EH (cell line): ENCODE results near the gene COPE.
"Not testable (repeated sequence)": the region's sequence is repeated elsewhere in the genome, so short reads cannot be mapped to it uniquely, and the experiment has no call there.

Experiments used
- DNase-seq: peaks from one replicate; pipeline ENCODE4 v3.0.0-alpha.2; 2015; ENCODE audit warnings: low read depth

The COPE gene

DNA sequence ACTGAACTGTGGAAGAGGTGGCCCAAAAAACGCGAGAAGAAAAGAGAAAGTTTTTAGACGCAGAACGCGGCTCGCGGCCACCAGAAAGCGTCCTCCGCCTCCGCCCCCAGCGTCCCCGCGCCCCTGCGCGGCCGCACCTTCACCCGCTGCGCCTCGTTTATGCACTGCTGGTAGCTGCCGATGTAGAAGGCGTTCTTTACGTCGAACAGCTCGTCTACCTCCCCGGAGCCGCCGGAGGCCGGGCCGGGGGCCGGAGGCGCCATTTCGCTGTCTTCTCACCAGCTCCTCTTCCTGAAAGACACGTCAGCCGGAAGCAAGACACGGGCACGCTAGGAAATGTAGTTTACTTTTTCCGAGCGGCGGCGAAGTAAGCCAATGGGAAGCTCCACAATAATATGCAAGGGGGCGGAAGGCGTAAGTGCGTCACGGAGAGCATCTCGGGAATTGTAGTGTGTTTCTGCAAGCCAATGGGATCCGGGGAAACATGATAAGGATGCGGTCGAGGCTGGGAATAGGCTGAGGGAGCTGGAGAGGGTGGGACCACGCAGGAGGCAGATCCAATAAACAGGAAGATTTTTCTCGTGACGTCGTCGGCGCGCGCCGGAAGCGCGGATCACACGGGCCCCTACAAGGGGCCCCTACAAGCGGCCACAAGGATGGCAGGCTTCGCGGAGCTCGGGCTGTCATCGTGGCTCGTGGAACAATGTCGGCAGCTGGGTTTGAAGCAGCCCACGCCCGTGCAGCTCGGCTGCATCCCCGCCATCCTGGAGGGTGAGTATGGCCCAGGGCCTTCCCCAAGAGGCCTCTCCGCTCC lies at the start of gene COPE, which contains the start of gene DDX49:
TSS of gene COPE (minus strand) at position 302 of the 814 bp plus-strand sequence. CDS start at position 263, 39 bp downstream.
TSS of gene DDX49 (plus strand) at position 630 of the 814 bp plus-strand sequence. CDS start at position 657, 27 bp downstream.
- peak; percentile 100 for DNase-seq

DNA sequence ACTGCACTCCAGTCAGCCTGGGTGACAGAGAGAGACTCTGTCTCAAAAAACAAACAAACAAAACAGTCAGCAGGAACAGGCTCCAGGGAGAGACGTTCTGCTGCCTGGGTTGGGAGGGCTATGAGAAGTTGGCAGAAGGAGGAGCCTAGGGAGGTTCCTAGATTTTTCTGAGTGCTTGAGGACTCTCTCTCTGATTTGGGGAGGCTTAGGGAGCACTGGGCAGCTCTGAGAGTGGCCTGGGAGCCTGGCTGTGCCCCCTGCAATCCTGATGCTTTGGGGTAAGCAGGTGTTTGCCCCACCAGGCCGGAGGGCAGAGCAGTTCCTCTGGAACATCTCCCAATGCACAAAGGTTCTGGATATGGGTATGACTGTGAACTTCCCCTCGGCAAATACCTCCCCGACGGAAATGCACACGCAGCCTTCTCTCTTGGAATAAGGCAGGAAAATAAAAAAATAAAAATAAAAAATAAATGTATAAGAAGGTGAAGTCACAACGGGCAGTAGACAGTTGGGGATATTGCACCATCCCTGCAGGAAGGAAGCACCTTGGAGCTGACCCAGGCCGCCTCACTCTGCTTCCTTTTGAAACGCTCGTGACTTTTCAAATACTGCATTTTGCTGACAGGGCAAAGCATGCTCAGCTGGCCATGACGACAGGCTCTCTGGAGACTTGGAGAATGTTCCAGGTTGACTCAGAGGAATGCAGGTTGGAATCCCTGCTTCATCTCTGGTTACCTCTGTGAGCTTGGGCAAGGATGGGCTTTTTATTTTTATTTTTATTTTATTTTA lies 48.4 kb upstream of the COPE start:
- peak; percentile 34 for DNase-seq

DNA sequence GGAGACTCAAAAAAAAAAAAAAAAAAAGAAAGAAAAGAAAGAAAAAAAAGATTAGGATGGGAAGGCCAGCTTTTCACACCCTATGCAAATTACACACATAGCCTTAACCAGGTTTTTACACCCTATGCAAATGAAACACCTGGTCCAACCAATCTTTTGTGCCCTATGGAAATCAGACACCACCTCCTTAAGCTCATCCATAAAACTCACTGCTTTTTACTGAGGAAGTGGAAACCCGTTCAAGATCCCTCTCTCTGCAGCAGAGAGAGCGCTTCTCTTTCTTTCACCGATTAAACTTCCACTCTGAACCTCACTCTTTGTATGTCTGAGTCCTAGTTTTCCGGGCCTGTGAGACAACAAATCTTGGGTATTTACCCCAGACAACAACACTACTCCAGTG lies 47.1 kb upstream of the COPE start:
- no peak for DNase-seq

DNA sequence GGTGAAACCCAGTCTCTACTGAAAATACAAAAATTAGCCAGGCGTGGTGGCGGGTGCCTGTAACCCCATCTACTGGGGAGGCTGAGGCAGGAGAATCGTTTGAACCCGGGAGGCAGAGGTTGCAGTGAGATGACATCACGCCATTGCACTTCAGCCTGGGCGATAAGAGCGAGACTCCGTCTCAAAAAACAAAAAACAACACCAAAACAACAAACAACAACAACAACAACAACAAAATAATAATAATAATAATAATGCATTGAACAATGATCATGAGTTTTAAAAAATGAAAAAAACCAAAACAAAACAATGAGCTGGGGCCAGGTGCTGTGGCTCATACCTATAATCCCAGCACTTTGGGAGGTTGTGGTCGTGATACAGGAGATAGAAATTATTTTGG lies 44.9 kb upstream of the COPE start:
- DNase-seq = no peak

DNA sequence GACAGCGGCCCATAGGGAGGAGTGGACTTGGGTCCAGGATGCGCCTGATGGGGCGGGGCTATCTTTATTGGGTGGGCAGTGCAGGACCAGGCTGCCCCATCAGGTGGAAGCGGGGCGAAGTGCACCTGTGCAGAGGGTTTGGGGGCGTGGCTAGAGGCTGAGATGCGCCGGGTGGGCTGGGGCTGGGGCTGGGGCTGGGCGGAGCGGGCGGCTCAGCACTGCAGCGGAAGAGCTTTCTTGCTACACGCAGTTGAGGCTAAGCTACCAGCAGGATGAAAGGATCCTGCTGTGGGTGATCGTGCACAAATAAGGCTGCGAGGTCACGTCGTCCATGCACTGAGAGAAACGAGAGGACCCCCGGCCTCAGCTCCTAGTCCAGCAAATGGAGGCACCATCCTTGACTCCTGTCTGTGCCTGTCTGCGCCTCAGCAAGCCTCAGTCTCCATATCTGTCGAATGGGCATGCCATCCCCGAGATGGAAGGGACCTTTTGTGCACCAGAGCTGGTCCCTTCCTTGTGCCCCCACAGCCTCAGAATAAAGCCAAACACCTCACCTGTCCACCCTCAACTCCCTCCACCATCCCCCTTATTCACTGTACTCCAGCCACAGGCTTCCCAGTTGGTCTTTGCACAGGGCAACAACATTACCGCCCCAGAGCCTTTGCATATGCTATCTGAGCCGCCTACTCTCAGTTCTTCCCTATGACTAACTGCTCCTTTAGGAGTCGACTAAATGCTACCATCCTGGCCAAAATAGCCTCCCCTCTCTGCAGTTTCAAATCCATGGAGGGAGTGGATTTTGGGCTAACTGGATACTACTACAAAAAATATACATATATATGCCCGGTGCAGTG lies 42.8 kb upstream of the COPE start:
- DNase-seq = no peak

DNA sequence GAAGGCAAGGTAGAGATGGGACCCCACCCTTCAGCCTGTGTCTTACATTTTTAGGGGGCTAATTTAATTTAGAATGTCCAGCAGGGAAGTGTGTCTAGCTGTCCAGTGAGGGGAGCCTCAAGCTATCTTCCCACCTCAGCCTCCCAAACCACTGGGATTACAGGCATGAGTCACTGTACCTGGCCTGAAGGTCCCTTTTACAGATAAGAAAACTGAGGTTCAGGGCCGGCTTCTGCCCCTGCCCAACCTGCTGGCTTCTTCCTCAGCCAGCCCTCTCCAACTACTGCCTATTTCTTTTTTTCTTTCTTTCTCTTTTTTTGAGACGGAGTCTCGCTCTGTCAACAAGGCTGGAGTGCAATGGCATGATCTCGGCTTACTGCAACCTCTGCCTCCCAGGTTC lies 41.2 kb upstream of the COPE start:
- no peak for DNase-seq

DNA sequence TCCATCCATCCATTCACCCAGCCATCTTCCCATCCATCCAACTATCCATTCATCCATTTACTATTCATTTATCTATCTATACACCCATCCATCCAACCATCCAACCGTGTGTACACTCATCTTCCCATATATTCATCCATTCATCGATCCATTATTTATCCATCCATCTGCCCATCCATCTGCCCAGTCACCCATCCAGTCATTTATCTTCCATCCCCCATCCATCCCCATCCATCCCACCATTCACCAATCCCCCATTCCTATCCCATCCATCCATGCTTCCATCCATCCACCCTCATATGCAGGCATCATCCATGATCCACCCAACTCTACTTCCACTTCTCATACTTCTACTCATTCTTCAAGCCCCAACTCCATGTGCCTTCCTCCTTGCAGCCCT lies 35.9 kb upstream of the COPE start:
- DNase-seq = no peak

DNA sequence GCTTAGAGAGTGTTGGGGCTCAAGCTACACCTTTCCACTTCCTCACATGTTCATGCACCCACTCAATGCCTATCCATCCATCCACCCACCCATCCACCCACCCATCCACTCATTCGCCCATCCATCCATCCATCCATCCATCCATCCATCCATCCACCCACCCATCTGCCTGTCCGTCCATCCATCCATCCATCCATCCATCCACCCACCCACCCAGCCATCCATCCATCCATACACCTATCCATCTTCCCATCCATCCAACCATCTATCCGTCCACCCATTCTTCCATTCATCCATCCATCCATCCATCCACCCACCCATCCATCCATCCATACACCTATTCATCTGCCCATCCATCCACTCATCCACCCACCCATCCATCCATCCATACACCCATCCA lies 34.9 kb upstream of the COPE start:
- no peak for DNase-seq

DNA sequence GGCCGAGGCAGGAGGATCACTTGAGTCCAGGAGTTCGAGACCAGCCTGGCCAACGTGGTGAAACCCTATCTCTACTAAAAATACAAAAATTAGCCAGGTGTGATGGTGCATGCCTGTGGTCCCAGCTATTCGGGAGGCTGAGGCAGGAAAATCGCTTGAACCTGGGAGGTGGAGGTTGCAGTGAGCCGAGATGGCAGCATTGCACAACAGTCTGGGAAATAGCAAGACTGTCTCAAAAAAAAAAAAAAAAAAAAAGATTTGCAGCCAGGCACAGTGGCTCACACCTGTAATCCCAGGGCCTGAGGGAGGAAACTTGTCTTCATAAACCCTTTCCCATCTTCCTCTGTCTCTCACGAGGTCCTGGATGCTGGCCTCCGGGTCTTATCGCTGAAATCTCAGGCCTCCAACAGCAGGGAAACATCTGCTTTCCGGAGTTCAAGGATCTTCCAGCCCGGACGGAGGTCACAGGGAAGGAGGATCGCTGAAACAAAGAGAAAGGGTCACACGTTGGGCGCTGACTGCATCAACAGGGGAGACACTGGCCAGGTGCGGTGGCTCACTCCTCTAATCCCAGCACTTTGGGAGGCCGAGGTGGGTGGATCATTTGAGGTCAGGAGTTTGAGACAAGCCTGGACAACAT lies 33.3 kb upstream of the COPE start:
- DNase-seq = not testable (repeated sequence)

DNA sequence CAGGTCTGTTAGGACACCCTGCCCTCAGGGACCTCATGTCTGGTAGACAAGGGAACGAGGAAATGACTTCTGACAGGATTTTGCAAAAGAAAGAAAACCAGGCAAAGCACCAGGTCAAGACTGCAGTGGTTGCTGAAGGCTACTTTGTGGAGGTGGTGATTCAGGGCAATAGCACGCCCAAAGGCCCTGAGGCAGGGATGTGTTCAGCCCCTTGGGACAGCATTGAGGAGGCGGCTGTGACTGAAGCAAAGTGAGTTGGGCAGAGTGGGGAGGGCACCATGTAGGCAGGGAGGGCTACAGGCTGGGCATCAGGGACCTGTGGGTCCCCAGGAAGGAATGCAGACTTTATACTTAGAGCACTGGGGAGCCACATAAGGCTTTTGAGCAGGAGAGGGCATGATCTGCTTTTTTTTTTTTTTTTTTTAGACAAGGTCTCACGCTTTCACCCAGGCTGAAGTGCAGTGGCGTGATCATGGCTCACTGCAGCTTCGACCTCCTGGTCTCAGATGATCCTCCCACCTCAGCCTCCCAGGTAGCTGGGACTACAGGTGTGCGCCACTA lies 32.6 kb upstream of the COPE start:
- peak; percentile 93 for DNase-seq

DNA sequence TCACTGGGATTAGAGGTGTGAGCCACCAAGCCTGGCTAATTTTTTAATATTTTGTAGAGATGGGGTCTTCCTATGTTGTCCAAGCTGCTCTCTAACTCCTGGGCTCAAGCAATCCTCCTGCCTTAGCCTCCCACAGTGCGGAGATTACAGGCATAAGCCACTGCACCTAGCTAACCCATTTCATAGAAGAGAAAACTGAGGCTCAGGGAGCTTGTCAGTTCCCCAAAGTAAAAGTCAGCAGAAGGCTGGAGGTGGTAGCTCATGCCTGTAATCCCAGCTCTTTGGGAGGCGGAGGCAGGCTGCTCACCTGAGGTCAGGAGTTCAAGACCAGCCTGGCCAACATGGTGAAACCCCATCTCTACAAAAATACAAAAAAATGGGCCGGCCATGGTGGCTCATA lies 30.7 kb upstream of the COPE start:
- no peak for DNase-seq

DNA sequence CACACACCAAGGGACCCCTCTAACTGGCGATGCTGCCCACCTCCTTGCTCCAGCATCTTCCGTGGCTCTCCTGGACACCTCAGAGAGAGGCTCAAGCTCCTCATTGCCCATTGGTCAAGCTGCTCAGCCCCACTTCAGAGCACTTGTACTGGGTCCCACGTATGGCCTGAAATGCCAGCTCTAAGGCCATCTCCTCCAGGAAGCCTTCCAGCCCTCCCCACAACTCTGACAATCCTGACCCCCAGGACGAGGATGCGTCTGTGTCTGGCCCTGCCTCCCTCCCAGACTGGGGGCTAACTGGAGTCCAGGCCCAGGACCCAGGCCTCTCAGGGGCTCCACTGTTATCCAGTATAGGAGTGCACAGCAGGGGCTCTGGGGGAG lies 29.8 kb upstream of the COPE start:
- DNase-seq = no peak

DNA sequence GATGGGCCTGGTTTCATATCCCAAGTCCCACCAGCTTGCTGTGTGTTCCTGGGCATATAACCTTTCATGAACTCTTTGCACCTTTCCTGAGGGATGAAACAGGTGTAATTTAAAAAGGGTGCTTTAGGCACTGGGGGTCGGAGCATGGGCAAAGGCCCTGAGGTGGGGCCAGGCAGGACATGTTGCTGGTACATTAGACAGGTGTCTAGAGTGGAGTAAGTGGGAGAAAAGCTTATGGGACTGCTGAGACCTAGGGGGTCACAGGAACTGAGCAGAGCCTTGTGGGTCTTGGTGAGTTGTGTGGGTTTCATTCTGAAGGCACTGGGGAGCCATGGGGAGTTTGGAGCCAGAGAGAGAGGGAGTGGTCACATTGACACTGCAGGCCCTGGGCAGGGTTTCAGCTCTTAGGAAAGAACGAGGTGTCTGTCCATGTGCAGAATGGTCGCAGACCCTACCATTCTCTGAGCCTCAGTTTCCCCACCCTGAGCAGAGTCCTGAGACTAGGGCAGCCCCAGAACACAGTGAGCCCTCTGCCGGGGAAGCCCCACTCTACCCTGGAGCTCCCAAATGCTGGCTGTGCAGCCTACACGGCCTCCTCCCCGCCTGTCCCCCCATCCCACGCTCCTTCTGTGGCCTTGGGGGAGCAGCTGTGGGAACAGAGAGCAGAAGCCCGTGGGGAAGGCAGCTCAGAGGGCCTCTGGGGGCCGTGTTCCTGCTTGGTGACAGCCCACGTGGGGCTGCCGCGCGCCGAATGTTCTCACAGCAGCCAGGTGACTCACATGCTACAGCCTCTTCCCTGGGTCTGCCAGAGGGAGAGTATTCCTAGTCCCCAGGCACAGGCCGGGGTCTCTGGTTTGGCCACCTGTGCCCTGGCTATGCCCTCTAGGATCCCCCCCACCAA lies 29.1 kb upstream of the COPE start:
- DNase-seq = no peak

DNA sequence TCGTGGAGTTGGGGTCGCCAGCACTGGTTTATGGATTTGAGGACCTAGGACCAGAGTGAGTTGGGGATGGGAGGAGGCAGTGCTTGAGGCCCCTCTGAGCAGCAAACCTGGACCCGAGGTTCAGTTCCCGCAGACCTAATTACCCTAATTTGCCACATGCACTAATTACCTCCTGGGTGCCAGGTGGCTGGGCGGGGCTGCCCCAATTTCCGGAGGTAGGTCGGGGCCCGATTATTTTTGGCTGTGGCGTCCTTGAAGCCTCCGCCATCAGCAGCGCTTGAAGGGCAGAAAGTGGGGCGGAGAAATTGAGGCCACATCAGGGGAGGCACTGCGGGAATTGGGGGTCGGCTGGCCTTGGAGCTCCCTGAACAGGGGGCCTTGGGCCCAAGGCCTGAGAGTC lies 27.7 kb upstream of the COPE start:
- DNase-seq = no peak

DNA sequence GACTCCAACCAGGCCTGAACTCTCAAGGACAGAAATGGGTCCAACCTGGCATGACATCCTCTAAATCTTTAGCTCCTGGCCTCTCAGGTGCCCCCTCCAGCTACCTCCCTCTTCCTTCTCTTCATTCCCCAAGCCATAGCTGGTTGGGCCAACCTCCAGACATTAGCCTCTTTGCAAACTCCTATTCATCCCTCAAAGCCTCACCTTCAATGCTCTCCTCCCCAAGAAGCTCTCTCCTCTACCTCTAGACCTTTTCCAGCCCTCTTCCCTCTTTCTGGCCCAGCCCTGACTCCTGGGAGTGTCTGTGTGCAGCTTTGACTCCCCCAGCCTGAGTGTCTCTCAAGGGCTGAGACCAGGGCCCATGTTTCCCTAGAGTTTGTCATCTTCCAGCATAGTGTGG lies 27.1 kb upstream of the COPE start:
- DNase-seq = no peak

DNA sequence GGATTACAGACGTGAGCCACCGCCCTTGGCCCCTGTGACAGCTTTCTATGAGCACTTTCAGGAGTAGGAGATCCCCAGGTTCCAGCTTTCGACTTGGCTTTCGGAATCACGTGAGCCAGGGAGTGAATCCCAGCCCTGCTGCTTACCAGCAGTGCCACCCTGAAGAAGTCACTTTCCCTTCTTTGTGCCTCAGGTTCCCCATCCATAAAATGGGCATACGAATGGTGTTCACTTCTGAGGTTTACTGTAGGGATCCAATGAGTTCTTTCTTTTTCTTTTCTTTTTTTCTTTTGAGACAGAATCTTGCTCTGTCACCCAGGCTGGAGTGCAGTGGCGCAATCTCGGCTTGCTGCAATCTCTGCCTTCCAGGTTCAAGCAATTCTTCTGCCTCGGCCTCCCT lies 26.1 kb upstream of the COPE start:
- no peak for DNase-seq

DNA sequence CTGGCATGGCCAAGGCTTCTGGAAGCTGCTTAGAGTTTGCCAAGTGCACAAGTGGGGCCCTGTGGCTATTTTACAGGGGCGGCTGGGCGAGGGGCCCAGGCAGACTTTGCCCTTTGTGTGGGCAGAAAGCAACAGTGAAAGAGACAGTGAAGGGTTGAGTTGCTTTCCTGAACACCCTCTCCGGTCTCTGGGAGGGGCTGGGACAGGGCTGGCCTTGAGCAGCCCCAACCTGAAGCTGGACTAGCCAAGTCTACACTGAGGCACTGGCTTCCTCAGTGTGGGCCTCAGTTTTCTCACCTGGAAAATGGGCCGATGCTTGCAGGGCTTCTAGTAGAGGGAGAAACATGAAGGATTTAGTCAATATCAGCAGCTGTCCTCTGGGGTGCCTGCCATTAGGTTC lies 24.3 kb upstream of the COPE start:
- DNase-seq = no peak

DNA sequence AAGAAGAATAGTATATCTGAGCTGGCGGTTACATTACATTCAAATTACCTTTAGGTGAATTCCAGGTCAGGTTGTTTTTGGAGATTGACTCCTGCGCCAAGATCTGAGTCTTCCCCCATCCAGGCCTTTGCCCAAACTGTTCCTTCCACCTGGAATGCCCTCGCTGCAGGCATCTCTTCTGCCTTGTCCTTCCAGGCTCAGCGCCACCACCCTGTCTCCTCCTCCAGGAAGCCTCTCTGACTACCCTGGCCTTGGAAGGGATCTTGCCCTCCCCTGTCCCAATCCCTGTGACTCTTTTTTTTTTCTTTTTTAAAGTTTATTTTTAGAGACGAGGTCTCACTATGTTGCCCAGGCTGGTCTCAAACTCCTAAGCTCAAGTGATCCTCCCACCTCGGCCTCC lies 23.5 kb upstream of the COPE start:
- DNase-seq = no peak

DNA sequence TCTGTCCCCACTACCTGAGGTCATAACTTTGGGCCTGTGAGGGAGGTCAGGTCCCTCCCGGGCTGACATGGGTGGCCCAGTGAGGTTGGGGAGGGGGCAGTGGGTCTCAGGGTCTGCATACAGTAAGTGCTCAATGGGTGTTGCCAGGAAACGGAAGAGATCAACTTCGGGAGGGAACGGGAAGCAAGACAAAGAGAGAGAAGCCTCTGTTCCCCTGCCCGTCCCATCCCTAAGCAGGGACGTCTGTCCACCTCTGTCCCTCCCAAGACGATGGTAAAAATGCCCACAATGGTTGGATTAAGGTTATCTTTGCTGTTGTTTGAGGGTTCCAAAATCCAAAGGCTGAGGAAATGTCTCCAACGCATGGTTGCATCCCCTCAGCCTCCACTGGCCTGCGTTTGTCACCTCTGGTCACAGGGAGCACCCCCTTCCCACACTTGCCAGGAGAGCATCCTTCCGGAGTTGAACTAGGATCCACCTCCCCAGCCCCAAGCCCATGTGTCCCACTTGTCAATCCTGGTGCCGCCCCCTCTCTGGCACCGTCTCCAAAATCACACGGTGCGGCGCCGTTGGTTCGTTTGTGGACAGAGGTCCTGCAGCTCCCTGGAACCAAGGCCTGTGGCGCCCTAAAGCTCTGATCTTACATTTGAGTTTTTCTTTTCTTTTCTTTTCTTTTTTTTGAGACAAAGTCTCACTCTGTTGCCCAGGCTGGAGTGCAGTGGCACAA lies 22.6 kb upstream of the COPE start:
- DNase-seq = no peak
